ENCODE results near the gene HIC1.

GRCh38 chr17:2023692-2024571 lies 31.0 kb upstream of the HIC1 start:
- TF ChIP-seq CTCF (conservative IDR thresholded peaks at IDR 0.05 in 1 of 2, IDR thresholded peaks at IDR 0.05 in 1 of 2; ENCODE audit: extremely low read depth in 1 of 2, insufficient read depth in 1 of 2, low read depth in 1 of 2, low read length in 2 of 2) (no peak), EZH2 (IDR thresholded peaks at IDR 0.05; ENCODE audit: borderline replicate concordance, low read length) (no peak)
